Breast epithelium (tissue), 3 donors: ENCODE results near the gene HSPBP1.

Source experiments
- CTCF ChIP-seq, 3 donors: fragments of 450-650 bp; IDR thresholded peaks; one replicate each; pipeline ENCODE4 v1.5.1; 2016 to 2017; ENCODE audit warnings: antibody characterized with exemption in 3 of 3, mild to moderate bottlenecking in 3 of 3, moderate library complexity in 3 of 3
- POLR2A ChIP-seq: fragments of 450-650 bp; IDR thresholded peaks from one replicate; pipeline ENCODE4 v1.6.1; 2016; ENCODE audit warnings: antibody characterized with exemption, mild to moderate bottlenecking, moderate library complexity

- TF ChIP-seq CTCF (IDR thresholded peaks at IDR 0.05) (no peak), POLR2A (no peak)
Observed at GRCh38 chr19:55224038-55224665, 55.8 kb downstream of the HSPBP1 start.
